ENCODE measurements around the gene ZMYM5.

The ZMYM5 gene

GRCh38 chr13:19864746-19865309 is 1.4 kb upstream of the ZMYM5 start:
- no CpG with 5 or more reads among the region's 26 CpGs for WGBS (ENCODE audit: extremely low coverage, insufficient coverage, insufficient read length)

GRCh38 chr13:19864024-19864745 is 736 bp upstream of the ZMYM5 start:
- peak overlapping the region; percentile 93 for H2BK5ac ChIP-seq (ENCODE audit: low read depth, low read length, poor library complexity)
- no peaks in the 10 kb centered on the region for H3K36me3 ChIP-seq (ENCODE audit: control insufficient read depth in 1 of 2, insufficient read depth in 2 of 2, low read length in 2 of 2)
- peak overlapping the region; percentile 22 for H3K4ac ChIP-seq (ENCODE audit: low read depth, low read length)
- H3K4me1 ChIP-seq (ENCODE audit: control insufficient read depth in 1 of 2, insufficient read depth in 2 of 2, low read length in 2 of 2): peaks cover 3 to 6% of the 10 kb centered on the region in 2 experiments
- peaks cover 16% of the 10 kb centered on the region for H3K79me1 ChIP-seq (ENCODE audit: low read length)
- WGBS (ENCODE audit: extremely low coverage, insufficient coverage, insufficient read length): no CpG with 5 or more reads among the region's 54 CpGs
- peak overlapping the region; percentile 97 for H2AK5ac ChIP-seq (ENCODE audit: low read length)
- H3K9ac ChIP-seq (ENCODE audit: low read length): peak overlapping the region; percentile 96
- no peak overlapping the region for H2BK12ac ChIP-seq (ENCODE audit: low read length)
- peak overlapping the region; percentile 63 for H3K4me2 ChIP-seq (ENCODE audit: low read length)
- H3K27ac ChIP-seq (ENCODE audit: low read depth, low read length): peak overlapping the region; percentile 89
- H3K79me2 ChIP-seq (ENCODE audit: control insufficient read depth, insufficient read depth, low read length, poor library complexity): peaks cover 12% of the 10 kb centered on the region
- H2BK120ac ChIP-seq (ENCODE audit: insufficient read depth, low read length, poor library complexity): peak overlapping the region; percentile 91
- H3K9me3 ChIP-seq (ENCODE audit: insufficient read depth, low read depth, low read length): no peaks in the 10 kb centered on the region
- peak overlapping the region; percentile 75 for H3K4me3 ChIP-seq (ENCODE audit: low read depth, low read length)
- H3K23ac ChIP-seq (ENCODE audit: low read length): no peak overlapping the region
- H2AFZ ChIP-seq (ENCODE audit: insufficient read depth, low read length, poor library complexity): peak overlapping the region; percentile 48
- no peaks in the 10 kb centered on the region for H3K27me3 ChIP-seq (ENCODE audit: insufficient read depth, low read length)
- DNase-seq: peak; percentile 40 to 62
- H4K91ac ChIP-seq (ENCODE audit: low read depth, low read length): peak overlapping the region; percentile 95
- H4K12ac ChIP-seq (ENCODE audit: low read depth, low read length): peak overlapping the region; percentile 100
- peak overlapping the region; percentile 96 for H4K8ac ChIP-seq (ENCODE audit: low read depth, low read length)
- peak overlapping the region; percentile 96 for H3K18ac ChIP-seq (ENCODE audit: low read length)
- H3K14ac ChIP-seq (ENCODE audit: low read length): peak overlapping the region; percentile 99

More at GRCh38 chr13:19864746-19865309, 1.4 kb upstream of the ZMYM5 start:
- Histone ChIP-seq H3K27ac (ENCODE audit: low read depth, low read length) (peak overlapping the region; percentile 89), H2BK120ac (ENCODE audit: insufficient read depth, low read length, poor library complexity) (peak overlapping the region; percentile 91), H3K4me3 (ENCODE audit: low read depth, low read length) (peak overlapping the region; percentile 75), H3K27me3 (ENCODE audit: insufficient read depth, low read length) (no peaks in the 10 kb centered on the region), H3K4me2 (ENCODE audit: low read length) (peak overlapping the region; percentile 63), H3K79me2 (ENCODE audit: control insufficient read depth, insufficient read depth, low read length, poor library complexity) (peaks cover 12% of the 10 kb centered on the region), H3K23ac (ENCODE audit: low read length) (no peak overlapping the region), H3K18ac (ENCODE audit: low read length) (peak overlapping the region; percentile 96), H3K14ac (ENCODE audit: low read length) (peak overlapping the region; percentile 99), H3K9ac (ENCODE audit: low read length) (no peak overlapping the region), H4K91ac (ENCODE audit: low read depth, low read length) (peak overlapping the region; percentile 95), H2BK5ac (ENCODE audit: low read depth, low read length, poor library complexity) (peak overlapping the region; percentile 93), H2BK12ac (ENCODE audit: low read length) (no peak overlapping the region), H3K9me3 (ENCODE audit: insufficient read depth, low read depth, low read length) (no peaks in the 10 kb centered on the region), H2AFZ (ENCODE audit: insufficient read depth, low read length, poor library complexity) (peak overlapping the region; percentile 48), H3K79me1 (ENCODE audit: low read length) (peaks cover 16% of the 10 kb centered on the region), H3K4ac (ENCODE audit: low read depth, low read length) (peak overlapping the region; percentile 22), H3K36me3 (ENCODE audit: control insufficient read depth in 1 of 2, insufficient read depth in 2 of 2, low read length in 2 of 2) (no peaks in the 10 kb centered on the region), H4K8ac (ENCODE audit: low read depth, low read length) (peak overlapping the region; percentile 96), H2AK5ac (ENCODE audit: low read length) (no peak overlapping the region), H4K12ac (ENCODE audit: low read depth, low read length) (peak overlapping the region; percentile 100), H3K4me1 (ENCODE audit: control insufficient read depth in 1 of 2, insufficient read depth in 2 of 2, low read length in 2 of 2) (peaks cover 3 to 6% of the 10 kb centered on the region in 2 experiments)
- peak; percentile 72 to 94 for DNase-seq

DNA sequence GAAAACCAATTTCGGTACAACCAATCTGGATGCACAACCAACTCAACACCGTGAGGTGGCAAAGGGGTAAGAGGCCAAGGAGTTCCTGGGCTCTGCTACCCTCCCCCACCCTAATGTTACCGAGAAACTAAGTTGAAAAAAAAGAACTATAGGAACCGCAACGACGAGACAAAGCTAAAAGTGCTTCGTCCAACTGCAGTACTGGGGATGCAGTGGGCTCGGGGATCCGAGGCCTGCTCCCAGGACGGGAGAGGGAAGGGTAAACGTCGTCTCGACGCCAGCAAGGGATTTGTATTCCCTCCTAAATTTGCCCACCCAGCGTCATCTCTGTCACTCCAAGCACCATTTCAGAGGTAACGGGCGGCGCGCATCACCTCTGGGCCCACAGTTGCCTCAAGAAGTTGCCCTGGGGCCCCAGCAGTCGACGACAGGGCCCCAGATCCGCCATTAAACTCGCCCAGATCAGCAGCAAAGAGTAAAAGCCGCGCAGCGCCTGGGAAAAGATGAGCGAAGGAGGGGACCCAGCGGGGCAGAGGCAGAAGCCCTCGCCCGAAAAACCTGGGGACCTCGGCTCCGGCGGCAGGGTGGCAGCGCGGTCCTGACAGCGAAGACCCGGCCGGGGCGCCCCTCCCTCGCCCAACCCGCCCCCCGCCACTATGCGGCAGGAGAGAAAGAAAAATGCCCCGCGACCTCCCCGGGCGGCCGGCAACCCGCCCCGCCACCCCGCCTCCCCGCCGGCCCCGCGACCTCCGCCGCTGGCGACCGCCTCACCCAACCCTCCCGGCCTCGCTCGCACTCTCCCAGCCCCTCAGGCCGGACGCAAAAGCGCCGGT is 752 bp downstream of the ZMYM5 start:
- H3K4me3 ChIP-seq (ENCODE audit: low read depth, low read length): peak overlapping the region; percentile 96
- H3K14ac ChIP-seq (ENCODE audit: low read length): peak overlapping the region; percentile 31
- H4K8ac ChIP-seq (ENCODE audit: low read depth, low read length): peak overlapping the region; percentile 36
- peaks cover 12% of the 10 kb centered on the region for H3K79me2 ChIP-seq (ENCODE audit: control insufficient read depth, insufficient read depth, low read length, poor library complexity)
- H2BK12ac ChIP-seq (ENCODE audit: low read length): no peak overlapping the region
- peak overlapping the region; percentile 73 for H3K4me2 ChIP-seq (ENCODE audit: low read length)
- H3K23ac ChIP-seq (ENCODE audit: low read length): no peak overlapping the region
- peaks cover 0 to 2% of the 10 kb centered on the region in 2 experiments for H3K36me3 ChIP-seq (ENCODE audit: control insufficient read depth in 1 of 2, insufficient read depth in 2 of 2, low read length in 2 of 2)
- H3K4me1 ChIP-seq (ENCODE audit: control insufficient read depth in 1 of 2, insufficient read depth in 2 of 2, low read length in 2 of 2): peaks cover 3 to 6% of the 10 kb centered on the region in 2 experiments
- H3K27ac ChIP-seq (ENCODE audit: low read depth, low read length): peak overlapping the region; percentile 95
- H3K18ac ChIP-seq (ENCODE audit: low read length): peak overlapping the region; percentile 66
- peak overlapping the region; percentile 58 for H4K12ac ChIP-seq (ENCODE audit: low read depth, low read length)
- peak overlapping the region; percentile 32 for H2BK5ac ChIP-seq (ENCODE audit: low read depth, low read length, poor library complexity)
- peak overlapping the region; percentile 96 for H3K9ac ChIP-seq (ENCODE audit: low read length)
- peak in 1 of 2 donors; percentile 47 for DNase-seq
- H2AFZ ChIP-seq (ENCODE audit: insufficient read depth, low read length, poor library complexity): peak overlapping the region; percentile 37
- no peak overlapping the region for H2BK120ac ChIP-seq (ENCODE audit: insufficient read depth, low read length, poor library complexity)
- no peak overlapping the region for H2AK5ac ChIP-seq (ENCODE audit: low read length)
- no peaks in the 10 kb centered on the region for H3K27me3 ChIP-seq (ENCODE audit: insufficient read depth, low read length)
- peak overlapping the region; percentile 11 for H4K91ac ChIP-seq (ENCODE audit: low read depth, low read length)
- H3K9me3 ChIP-seq (ENCODE audit: insufficient read depth, low read depth, low read length): no peaks in the 10 kb centered on the region
- H3K79me1 ChIP-seq (ENCODE audit: low read length): peaks cover 16% of the 10 kb centered on the region
- WGBS (ENCODE audit: extremely low coverage, insufficient coverage, insufficient read length): no CpG with 5 or more reads among the region's 66 CpGs
- peak overlapping the region; percentile 77 for H3K4ac ChIP-seq (ENCODE audit: low read depth, low read length)

DNA sequence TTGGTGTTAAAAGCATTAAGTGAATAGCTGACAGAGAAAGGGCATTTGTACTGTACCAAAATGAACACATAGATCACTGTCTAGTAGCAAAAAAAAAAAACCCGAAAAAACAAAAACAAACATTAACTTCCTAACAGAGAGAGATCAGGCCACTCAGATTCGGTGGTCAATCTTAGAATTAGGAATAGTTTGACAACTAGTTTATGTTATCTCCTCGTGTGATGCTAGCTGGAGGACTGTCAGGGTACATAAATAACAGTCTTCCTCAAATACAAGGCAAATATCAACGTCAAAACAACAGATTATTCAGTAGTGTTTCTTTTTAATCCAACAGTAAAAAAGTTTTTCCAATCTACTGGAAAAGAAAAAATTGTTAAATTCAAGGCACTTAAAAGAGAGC is 1.7 kb downstream of the ZMYM5 start:
- Histone ChIP-seq H2AFZ (ENCODE audit: insufficient read depth, low read length, poor library complexity) (no peak overlapping the region), H3K79me2 (ENCODE audit: control insufficient read depth, insufficient read depth, low read length, poor library complexity) (peaks cover 12% of the 10 kb centered on the region), H3K4me1 (ENCODE audit: control insufficient read depth in 1 of 2, insufficient read depth in 2 of 2, low read length in 2 of 2) (peaks cover 3 to 6% of the 10 kb centered on the region in 2 experiments), H3K79me1 (ENCODE audit: low read length) (peaks cover 16% of the 10 kb centered on the region), H3K9me3 (ENCODE audit: insufficient read depth, low read depth, low read length) (no peaks in the 10 kb centered on the region), H3K36me3 (ENCODE audit: control insufficient read depth in 1 of 2, insufficient read depth in 2 of 2, low read length in 2 of 2) (peaks cover 0 to 2% of the 10 kb centered on the region in 2 experiments), H2AK5ac (ENCODE audit: low read length) (no peak overlapping the region), H3K4ac (ENCODE audit: low read depth, low read length) (no peak overlapping the region), H4K12ac (ENCODE audit: low read depth, low read length) (no peak overlapping the region), H4K8ac (ENCODE audit: low read depth, low read length) (no peak overlapping the region), H3K4me3 (ENCODE audit: low read depth, low read length) (no peak overlapping the region), H3K14ac (ENCODE audit: low read length) (no peak overlapping the region), H2BK5ac (ENCODE audit: low read depth, low read length, poor library complexity) (no peak overlapping the region), H2BK12ac (ENCODE audit: low read length) (no peak overlapping the region), H3K23ac (ENCODE audit: low read length) (no peak overlapping the region), H3K9ac (ENCODE audit: low read length) (no peak overlapping the region), H2BK120ac (ENCODE audit: insufficient read depth, low read length, poor library complexity) (no peak overlapping the region), H3K4me2 (ENCODE audit: low read length) (peak overlapping the region; percentile 72), H3K27ac (ENCODE audit: low read depth, low read length) (no peak overlapping the region), H4K91ac (ENCODE audit: low read depth, low read length) (no peak overlapping the region), H3K18ac (ENCODE audit: low read length) (no peak overlapping the region), H3K27me3 (ENCODE audit: insufficient read depth, low read length) (no peaks in the 10 kb centered on the region)
- no peak for DNase-seq
- WGBS (ENCODE audit: extremely low coverage, insufficient coverage, insufficient read length): no CpG with 5 or more reads among the region's 4 CpGs
